Hematopoietic multipotent progenitor cell treated with erythropoietin and hydrocortisone succinate and interleukin-3 and kit ligand, for 4 days (in vitro differentiated cells): Measurements from ENCODE around the gene PAK5.

Experiments
- DNase-seq: peaks from one replicate; pipeline ENCODE4 v3.0.0-alpha.2; 2015

The PAK5 gene

GRCh38 chr20:9838378-9839295 lies at the start of gene PAK5:
Gene PAK5, minus strand, starts transcription at chr20:9839076. Its CDS starts 194,748 bp downstream, at chr20:9644328.
- DNase-seq = peak; percentile 14

- DNase-seq = no peak
Measured at GRCh38 chr20:9887706-9888105, 48.8 kb upstream of the PAK5 start.

DNA sequence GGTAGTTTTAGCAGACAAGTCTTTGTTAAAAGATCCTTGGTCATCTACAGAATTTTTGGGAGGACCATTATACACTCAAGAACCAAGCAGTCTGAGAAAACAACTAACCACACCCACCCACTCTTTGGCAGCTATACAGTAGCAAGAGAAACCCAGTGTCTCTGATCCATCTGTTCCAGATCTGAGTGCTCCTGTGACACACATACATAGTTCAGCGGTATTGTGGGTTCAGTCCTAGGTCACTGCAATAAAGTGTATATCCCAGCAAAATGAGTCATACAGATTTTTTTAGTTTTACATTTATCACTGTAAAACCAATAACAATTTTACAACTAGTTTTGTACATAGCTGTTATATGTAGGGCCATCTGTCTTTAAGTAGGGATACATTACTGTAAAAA lies 47.4 kb upstream of the PAK5 start:
- DNase-seq = no peak

- DNase-seq = no peak
Measured at GRCh38 chr20:9884666-9885065, 45.8 kb upstream of the PAK5 start.

GRCh38 chr20:9884061-9884460 lies 45.2 kb upstream of the PAK5 start:
- DNase-seq = no peak

- DNase-seq = no peak
Measured at GRCh38 chr20:9877932-9878495, 39.1 kb upstream of the PAK5 start.

DNA sequence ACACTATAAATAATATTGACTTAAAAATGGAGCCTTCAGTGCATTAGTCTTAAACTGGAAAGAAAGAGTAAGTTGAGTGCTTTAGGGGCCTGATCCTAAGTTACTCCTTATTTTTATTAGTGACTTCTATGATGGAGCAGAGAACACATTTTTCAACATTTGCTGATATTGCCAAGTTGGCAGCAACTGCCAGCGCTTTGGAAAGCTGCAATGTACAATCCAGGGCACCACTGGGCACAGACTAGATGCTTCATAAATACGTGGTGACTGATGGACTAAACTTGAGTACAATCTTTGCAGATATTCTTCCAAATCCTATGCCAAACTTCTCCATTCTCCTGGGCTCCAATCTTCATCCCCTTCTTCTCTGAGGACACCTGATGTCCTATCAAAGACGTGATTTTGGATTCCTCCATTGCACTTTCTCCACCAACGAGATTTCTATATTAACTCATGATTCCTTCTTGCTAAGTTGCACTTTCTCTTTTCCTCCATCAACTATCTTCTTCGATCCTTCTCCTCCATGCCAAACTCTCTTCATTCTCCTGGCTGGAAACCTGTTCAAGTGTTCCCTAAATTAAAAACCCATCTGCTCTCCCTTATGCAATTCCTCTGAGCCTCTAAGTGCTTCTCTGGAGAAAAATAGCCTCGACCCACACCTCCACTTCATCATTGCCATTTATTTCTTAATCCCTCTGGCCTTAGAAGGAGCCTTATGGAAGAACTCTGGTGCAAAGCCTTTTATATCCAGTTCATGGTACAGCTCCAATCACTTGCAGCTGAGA lies 28.5 kb upstream of the PAK5 start:
- DNase-seq = no peak

DNA sequence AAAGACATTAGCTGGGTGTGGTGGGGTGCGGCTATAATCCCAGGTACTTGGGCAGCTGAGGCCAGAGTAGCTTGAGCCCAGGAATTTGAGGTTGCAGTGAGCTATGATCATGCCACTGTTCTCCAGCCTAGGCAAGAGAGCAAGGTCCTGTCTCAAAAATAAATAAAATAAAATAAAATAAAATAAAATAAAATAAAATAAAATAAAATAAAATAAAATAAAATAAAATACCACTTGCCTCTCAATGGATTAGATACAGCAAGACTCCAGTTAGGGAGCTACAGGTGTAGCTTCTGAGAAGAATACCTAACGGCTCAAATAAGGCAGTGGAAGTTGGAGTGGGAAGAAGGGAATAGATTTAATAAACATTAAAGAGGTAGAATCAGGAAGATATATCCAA lies 13.7 kb upstream of the PAK5 start:
- no peak for DNase-seq

DNA sequence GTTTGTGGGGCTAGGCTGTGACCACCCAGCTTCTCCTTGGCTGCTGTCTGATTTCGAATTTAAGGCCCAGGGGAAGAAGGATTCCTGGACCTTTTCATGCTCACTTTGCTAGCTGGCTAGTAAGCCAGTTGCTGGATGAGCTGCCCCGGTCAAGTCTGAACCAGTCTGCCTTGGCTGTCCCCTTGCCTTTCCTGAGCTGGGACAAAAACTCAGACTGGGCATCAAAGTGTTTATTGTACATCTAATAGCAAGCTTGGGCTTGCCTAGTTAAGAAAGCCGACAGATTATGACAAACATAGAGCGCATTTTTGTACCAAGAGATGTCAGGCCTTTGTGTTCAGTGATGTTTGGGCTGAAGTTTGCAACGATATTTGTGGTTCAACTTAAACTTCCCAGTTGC lies 750 bp upstream of the PAK5 start:
- DNase-seq = no peak

DNA sequence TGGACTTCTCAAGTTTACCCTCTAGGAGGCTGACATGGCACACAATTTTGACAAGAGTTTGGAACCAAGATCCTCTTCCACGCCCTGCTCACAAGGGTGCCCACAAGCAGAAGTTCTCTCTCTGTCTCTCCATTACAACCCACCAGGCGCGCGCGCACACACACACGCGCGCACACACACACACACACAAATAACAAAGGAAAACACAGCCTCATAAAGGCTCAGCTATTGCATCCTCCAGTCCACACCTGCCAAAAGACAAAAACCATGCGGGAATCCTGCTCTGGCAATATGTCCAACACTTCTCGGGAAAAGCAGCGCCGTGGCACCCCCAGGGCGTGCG lies 870 bp downstream of the PAK5 start:
- DNase-seq = no peak

DNA sequence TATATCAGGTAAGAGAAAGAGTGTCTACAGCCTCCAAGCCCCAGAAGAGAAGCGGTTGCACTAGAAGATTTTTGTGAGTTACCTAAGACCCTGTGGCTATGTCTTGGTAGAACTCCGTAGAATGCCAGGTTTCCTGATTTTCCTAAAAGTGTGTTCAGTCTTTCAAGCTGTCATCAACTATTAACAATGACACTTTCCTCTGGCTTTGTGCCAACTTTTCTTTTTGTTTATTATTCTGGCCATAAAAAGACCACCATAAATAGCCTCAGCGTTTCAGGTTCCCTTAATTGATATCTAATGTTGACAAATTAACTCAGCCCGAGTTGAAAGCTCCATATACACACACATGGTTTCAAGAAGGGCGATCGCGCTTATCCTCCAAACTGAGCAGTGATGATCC lies 1.2 kb downstream of the PAK5 start:
- no peak for DNase-seq

DNA sequence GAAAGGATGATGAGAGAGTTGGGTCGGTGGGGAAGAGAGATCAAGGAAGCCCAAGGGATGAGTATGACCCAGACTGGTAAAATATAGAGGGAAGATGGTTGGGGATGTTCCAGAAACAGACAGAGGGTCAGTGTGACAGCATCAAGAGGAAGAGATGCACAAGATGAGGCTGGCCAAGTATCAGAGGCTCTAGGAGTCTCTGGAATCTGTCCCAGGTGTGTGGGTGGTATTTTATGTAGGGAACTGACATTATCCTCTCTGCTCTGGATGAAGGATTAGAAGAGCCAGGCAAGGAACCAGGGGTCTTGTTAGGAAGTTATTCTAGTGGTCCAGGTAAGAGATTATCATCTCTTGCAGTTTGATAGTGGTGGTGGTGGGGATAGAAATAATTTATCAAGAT lies 3.6 kb downstream of the PAK5 start:
- no peak for DNase-seq

GRCh38 chr20:9831032-9831431 lies 7.8 kb downstream of the PAK5 start:
- DNase-seq = no peak

DNA sequence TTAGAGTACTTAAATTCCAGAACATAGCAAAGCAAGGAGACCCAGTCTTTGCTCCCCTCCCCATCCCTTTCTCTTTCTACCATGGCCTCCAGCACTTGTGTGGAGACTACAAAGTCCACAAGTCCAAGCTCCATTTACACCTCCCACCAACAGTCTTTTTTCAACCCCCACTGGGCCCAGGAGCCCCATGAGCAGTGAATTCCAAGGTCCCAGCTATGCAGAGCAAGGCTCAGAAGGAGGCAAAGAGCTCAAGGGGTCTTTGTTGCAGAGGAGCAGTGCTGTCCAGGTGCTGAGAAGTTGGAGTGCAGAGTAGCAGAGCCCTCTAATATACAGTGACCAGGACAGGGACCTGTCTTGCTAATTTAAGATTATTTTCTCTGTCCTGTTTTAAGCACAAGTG lies 9.0 kb downstream of the PAK5 start:
- DNase-seq = no peak

GRCh38 chr20:9817654-9818053 lies 21.2 kb downstream of the PAK5 start:
- no peak for DNase-seq

GRCh38 chr20:9815632-9816031 lies 23.2 kb downstream of the PAK5 start:
- DNase-seq = no peak

DNA sequence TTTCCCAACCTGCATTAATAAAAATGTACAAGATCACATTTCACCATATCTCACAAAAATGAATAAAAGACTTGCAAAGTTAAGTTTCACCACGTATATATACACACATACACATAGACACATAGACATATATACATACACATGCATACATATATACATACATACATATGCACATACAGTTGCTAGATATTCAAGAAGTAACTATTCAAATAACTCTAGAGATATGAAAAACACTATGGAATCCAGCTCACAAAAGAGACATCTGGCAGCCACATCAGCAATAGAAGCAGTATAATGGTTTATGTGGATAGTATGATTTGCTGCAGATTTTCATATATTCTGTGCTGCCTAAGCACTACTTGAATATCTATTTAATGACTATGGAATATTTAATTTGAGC lies 28.1 kb downstream of the PAK5 start:
- DNase-seq = no peak

DNA sequence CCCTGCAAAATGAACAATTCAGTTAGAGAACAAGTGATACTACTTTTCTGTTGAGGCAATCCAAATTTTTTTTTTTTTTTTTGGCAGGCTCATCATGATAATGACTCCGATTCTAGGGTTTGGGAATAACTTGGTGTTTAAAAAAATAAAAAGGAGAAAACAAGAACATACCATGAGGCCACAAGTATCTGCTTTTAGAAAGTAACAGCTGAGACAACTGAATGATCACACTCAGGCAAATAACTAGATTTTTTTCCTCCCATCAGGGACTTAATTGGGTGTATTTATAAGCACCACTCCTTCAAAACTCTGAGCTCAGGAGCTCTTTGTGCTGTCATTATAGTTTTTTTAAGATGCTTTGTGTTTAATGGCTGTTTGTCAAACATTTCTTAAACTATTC lies 29.6 kb downstream of the PAK5 start:
- DNase-seq = no peak

DNA sequence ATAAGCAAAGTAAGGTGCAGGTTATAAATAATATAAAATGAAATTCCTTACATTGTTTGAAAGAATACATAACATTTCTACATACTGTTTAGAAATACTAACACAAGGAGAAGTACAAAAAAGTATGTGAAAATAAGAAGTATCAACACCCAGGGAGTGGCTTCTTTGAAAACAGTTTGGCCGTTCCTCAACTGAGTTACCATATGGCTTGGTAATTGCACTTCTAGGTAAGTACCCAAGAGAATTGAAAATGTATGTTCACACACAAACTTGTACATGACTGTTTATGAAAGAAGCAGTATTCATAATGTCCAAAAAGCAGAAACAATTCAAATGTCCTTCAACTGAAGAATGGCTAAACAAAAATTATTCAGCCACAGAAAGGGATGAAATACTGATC lies 30.7 kb downstream of the PAK5 start:
- no peak for DNase-seq

GRCh38 chr20:9807136-9807535 lies 31.7 kb downstream of the PAK5 start:
- DNase-seq = no peak

DNA sequence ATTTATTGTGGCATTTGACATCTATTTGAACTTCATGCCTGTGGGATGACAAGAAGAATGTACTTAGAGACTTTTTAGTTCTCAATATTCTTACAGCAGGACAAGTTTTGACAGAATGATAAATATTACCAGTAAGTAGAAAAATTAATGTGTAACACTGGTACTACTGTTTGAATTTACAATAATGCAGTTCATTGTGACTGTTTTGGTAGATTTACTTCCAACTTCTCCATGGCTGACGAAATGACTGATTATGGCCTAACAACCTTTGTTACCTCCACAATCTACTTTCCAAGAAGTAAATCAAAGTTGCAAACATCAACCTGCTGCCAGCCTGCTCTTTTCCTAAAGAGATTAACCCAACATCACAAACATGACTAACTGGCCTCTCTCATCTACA lies 38.5 kb downstream of the PAK5 start:
- no peak for DNase-seq

GRCh38 chr20:9794831-9795230 lies 44.0 kb downstream of the PAK5 start:
- no peak for DNase-seq

DNA sequence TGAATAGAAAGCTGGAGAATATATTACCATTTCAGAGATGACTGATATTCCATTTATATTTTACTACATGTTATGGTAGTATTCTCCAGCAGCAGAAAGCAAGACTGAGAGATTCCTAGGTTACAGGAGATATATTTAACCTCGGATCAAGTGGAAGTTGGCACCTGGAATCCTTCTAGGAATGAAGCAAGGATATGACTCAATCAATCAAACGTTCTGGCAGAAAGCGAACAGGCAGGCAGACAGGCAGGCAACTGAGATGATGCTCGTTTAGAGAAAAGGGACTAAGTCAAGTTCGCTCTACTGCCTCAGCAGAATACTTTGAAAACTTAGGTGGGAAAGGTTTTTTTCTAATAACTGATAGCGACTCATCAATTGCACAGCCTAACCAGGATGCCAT lies 46.2 kb downstream of the PAK5 start:
- no peak for DNase-seq

DNA sequence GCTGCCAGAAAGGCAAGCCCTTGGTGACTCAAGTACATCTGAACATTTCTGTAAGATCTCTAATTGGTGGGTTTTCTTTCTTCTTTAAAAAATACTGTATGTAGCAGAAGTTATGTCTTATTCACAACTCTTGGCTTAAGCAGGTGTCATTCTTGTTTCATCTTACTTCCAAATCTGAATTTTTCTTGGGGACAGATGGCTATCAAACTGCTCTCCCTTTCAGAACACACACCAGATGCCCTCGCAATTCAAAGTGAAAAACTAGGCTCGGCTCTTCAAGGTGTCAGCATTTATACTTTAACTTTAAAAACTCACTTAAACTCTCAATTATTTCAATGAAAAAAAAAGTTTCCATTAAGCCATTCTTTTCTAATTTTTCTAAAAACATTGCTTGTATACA lies 49.7 kb downstream of the PAK5 start:
- no peak for DNase-seq
